Sigmoid colon (tissue), 7 donors: ENCODE data around the gene MTMR4. TPM values are rescaled to one million over a fixed set of nuclear protein-coding genes. Genes with fewer than 3 reads are reported as not detected.

ENCODE experiments used
- DNase-seq: peaks from one replicate; pipeline ENCODE4 v3.0.0-alpha.2; 2019
- H3K27ac ChIP-seq, 4 donors: fragments of 200-600 bp; sonication (generic); one replicate each; pipeline ENCODE4 v1.5.1; 2016 to 2019; ENCODE audit warnings: mild to moderate bottlenecking in 1 of 4
- H3K27me3 ChIP-seq, 3 donors: fragments of 200-600 bp; sonication (generic); one replicate each; pipeline ENCODE4 v1.5.1; 2019; ENCODE audit warnings: mild to moderate bottlenecking in 1 of 3
- H3K36me3 ChIP-seq, 4 donors: fragments of 200-600 bp; sonication (generic); one replicate each; pipeline ENCODE4 v1.5.1; 2016 to 2019
- H3K4me1 ChIP-seq, 4 donors: fragments of 200-600 bp; sonication (generic); one replicate each; pipeline ENCODE4 v1.5.1; 2017 to 2019
- H3K4me3 ChIP-seq, 4 donors: fragments of 200-600 bp; sonication (generic); one replicate each; pipeline ENCODE4 v1.5.1; 2017 to 2019; ENCODE audit warnings: mild to moderate bottlenecking in 2 of 4, moderate library complexity in 1 of 4
- H3K9me3 ChIP-seq, 4 donors: fragments of 200-600 bp in 3 of 4; sonication (generic) in 3 of 4; one replicate each; pipeline versions ENCODE4 v1.5.1 to v1.6.1; 2013 to 2019
- CTCF ChIP-seq, 4 experiments: fragments of 450-650 bp in 3 of 4; fragments of 200-600 bp in 1 of 4; IDR thresholded peaks; one replicate each; pipeline ENCODE4 v1.5.1; 2016 to 2019; ENCODE audit warnings: antibody characterized with exemption in 4 of 4, mild to moderate bottlenecking in 3 of 4, moderate library complexity in 2 of 4
- EP300 ChIP-seq, 4 donors: sonication (generic); formaldehyde crosslinking; IDR thresholded peaks; one replicate each; pipeline ENCODE4 v1.6.1; 2017; ENCODE audit warnings: antibody characterized with exemption in 4 of 4
- POLR2A ChIP-seq, 2 donors: fragments of 450-650 bp; IDR thresholded peaks; one replicate each; pipeline ENCODE4 v1.6.1; 2016; ENCODE audit warnings: antibody characterized with exemption in 2 of 2, mild to moderate bottlenecking in 2 of 2, moderate library complexity in 2 of 2
- POLR2AphosphoS5 ChIP-seq, 4 donors: sonication (generic); formaldehyde crosslinking; IDR thresholded peaks; one replicate each; pipeline ENCODE4 v1.6.1; 2017; ENCODE audit warnings: antibody characterized with exemption in 4 of 4
- WGBS, 2 donors: extraction: QIAGEN DNeasy Blood & Tissue Kit; methylation state at CpG; one replicate each; pipeline ENCODE4 v1.1.7; 2013; 5-methylcytosine and 5-hydroxymethylcytosine counted together
- intact Hi-C: fragments of 100-400 bp; cut with DNase I; formaldehyde crosslinking; loops from one replicate; pipeline ENCODE4 v1.15.1; 2023
- polyA plus RNA-seq, 3 donors: library from polyadenylated mRNA; stranded (reverse); fragments of 200-250 nt; gene quantifications; one replicate each; pipeline ENCODE4 v1.2.3, GENCODE V29; 2013
- total RNA-seq, 4 donors: library from RNA; depleted of rRNA; stranded (reverse); fragments of >200 nt; gene quantifications; one replicate each; pipeline ENCODE4 v1.1.0, GENCODE V29; 2016
- donor health status: healthy with polysubstance abuse.
- donor health status: Bipolar disorder and iron deficiency.
- donor health status: healthy.

The MTMR4 gene
- total and polyA plus RNA-seq, 7 donors = 6.0 to 28.5 (median 22.6) TPM

- peaks cover 0 to 14% (median 8%) of the 10 kb centered on the region in 4 donors for H3K4me1 ChIP-seq
- H3K9me3 ChIP-seq = no peaks in the 10 kb centered on the region
- H3K4me3 ChIP-seq = no peak overlapping the region
- DNase-seq = no peak
- no peak overlapping the region for H3K27ac ChIP-seq
- 88% methylated on average over 2 of the region's 2 CpGs for WGBS, 2 donors
- intact Hi-C loops = no loop called here
- H3K36me3 ChIP-seq = no peaks in the 10 kb centered on the region
- TF ChIP-seq CTCF (IDR thresholded peaks at IDR 0.05) (no peak), EP300 (IDR thresholded peaks at IDR 0.05) (no peak), POLR2AphosphoS5 (IDR thresholded peaks at IDR 0.05) (no peak), POLR2A (IDR thresholded peaks at IDR 0.05) (no peak)
- peaks cover 0 to 6% (median 0%) of the 10 kb centered on the region in 3 donors for H3K27me3 ChIP-seq
Observed at GRCh38 chr17:58535431-58535830, 21.0 kb upstream of the MTMR4 start.

GRCh38 chr17:58534901-58535421, 20.5 kb upstream of the MTMR4 start:
- H3K27ac ChIP-seq = no peak overlapping the region
- peaks cover 0 to 6% (median 0%) of the 10 kb centered on the region in 3 donors for H3K27me3 ChIP-seq
- TF ChIP-seq POLR2AphosphoS5 (IDR thresholded peaks at IDR 0.05) = no peak
- TF ChIP-seq CTCF (IDR thresholded peaks at IDR 0.05) = no peak
- no peak for TF ChIP-seq POLR2A (IDR thresholded peaks at IDR 0.05)
- no peak for TF ChIP-seq EP300 (IDR thresholded peaks at IDR 0.05)
- H3K9me3 ChIP-seq = no peaks in the 10 kb centered on the region
- no peaks in the 10 kb centered on the region for H3K36me3 ChIP-seq
- intact Hi-C loops = no loop called here
- WGBS, 2 donors = 86 to 90% methylated on average over 4 of the region's 4 CpGs
- H3K4me3 ChIP-seq = no peak overlapping the region
- DNase-seq = no peak
- H3K4me1 ChIP-seq = peaks cover 0 to 14% (median 8%) of the 10 kb centered on the region in 4 donors

- intact Hi-C loops = no loop called here
- no peak overlapping the region for H3K27ac ChIP-seq
- no peak for TF ChIP-seq POLR2AphosphoS5 (IDR thresholded peaks at IDR 0.05)
- TF ChIP-seq POLR2A (IDR thresholded peaks at IDR 0.05) = no peak
- no peak for TF ChIP-seq EP300 (IDR thresholded peaks at IDR 0.05)
- TF ChIP-seq CTCF (IDR thresholded peaks at IDR 0.05) = no peak
- 63 to 84% methylated on average over 3 of the region's 3 CpGs for WGBS, 2 donors
- H3K4me3 ChIP-seq = no peak overlapping the region
- no peaks in the 10 kb centered on the region for H3K36me3 ChIP-seq
- peaks cover 0 to 6% (median 0%) of the 10 kb centered on the region in 3 donors for H3K27me3 ChIP-seq
- peaks cover 0 to 14% (median 8%) of the 10 kb centered on the region in 4 donors for H3K4me1 ChIP-seq
- DNase-seq = no peak
- H3K9me3 ChIP-seq = no peaks in the 10 kb centered on the region
Observed at GRCh38 chr17:58534331-58534730, 19.9 kb upstream of the MTMR4 start.

GRCh38 chr17:58533616-58534188, 19.3 kb upstream of the MTMR4 start:
- intact Hi-C loops = no loop called here

More at GRCh38 chr17:58533616-58534188, 19.3 kb upstream of the MTMR4 start:
- DNase-seq = no peak
- TF ChIP-seq EP300 (IDR thresholded peaks at IDR 0.05) (no peak), POLR2A (IDR thresholded peaks at IDR 0.05) (no peak), CTCF (IDR thresholded peaks at IDR 0.05) (no peak), POLR2AphosphoS5 (IDR thresholded peaks at IDR 0.05) (no peak)
- Histone ChIP-seq H3K27me3 (peaks cover 0 to 6% (median 0%) of the 10 kb centered on the region in 3 donors), H3K4me1 (peaks cover 0 to 14% (median 8%) of the 10 kb centered on the region in 4 donors), H3K4me3 (no peak overlapping the region), H3K36me3 (no peaks in the 10 kb centered on the region), H3K9me3 (no peaks in the 10 kb centered on the region), H3K27ac (no peak overlapping the region)
- WGBS, 2 donors = 93 to 94% methylated on average over 5 of the region's 5 CpGs
